ENCODE results near the gene BEAN1.

BEAN1 gene

GRCh38 chr16:66434619-66435430, 7.7 kb downstream of the BEAN1 start:
- H2AFZ ChIP-seq (ENCODE audit: low read depth, low read length): no peak overlapping the region
- no peak overlapping the region for H3K4me3 ChIP-seq (ENCODE audit: low read depth in 1 of 2, low read length in 2 of 2)
- H3K9me3 ChIP-seq (ENCODE audit: insufficient read depth, low read length, severe bottlenecking): no peaks in the 10 kb centered on the region
- TF ChIP-seq CTCF (IDR thresholded peaks at IDR 0.05; ENCODE audit: borderline replicate concordance, extremely low read depth, low read length, poor library complexity, severe bottlenecking) (no peak), EZH2 (IDR thresholded peaks at IDR 0.05; ENCODE audit: borderline replicate concordance, low read depth, low read length, severe bottlenecking) (no peak)
- no peak overlapping the region for H3K9ac ChIP-seq (ENCODE audit: low read depth, low read length)
- H4K20me1 ChIP-seq (ENCODE audit: insufficient read depth, low read length): no peaks in the 10 kb centered on the region
- H3K27me3 ChIP-seq (ENCODE audit: insufficient read depth, low read length, poor library complexity): peaks cover 6% of the 10 kb centered on the region
- no peaks in the 10 kb centered on the region for H3K4me1 ChIP-seq (ENCODE audit: insufficient read depth, low read length)
- no peaks in the 10 kb centered on the region for H3K79me2 ChIP-seq (ENCODE audit: insufficient read depth, low read length)
- no peaks in the 10 kb centered on the region for H3K36me3 ChIP-seq (ENCODE audit: insufficient read depth, low read length)
- no peak for ATAC-seq (ENCODE audit: insufficient read depth, low read depth)
- no peak overlapping the region for H3K4me2 ChIP-seq (ENCODE audit: insufficient read depth, low read length)
- H3K27ac ChIP-seq (ENCODE audit: low read length): no peak overlapping the region
- DNase-seq: no peak

- DNase-seq (no peak), ATAC-seq (ENCODE audit: insufficient read depth, low read depth) (no peak)
- no peaks in the 10 kb centered on the region for H4K20me1 ChIP-seq (ENCODE audit: insufficient read depth, low read length)
- no peak overlapping the region for H3K27ac ChIP-seq (ENCODE audit: low read length)
- peaks cover 5% of the 10 kb centered on the region for H3K27me3 ChIP-seq (ENCODE audit: insufficient read depth, low read length, poor library complexity)
- no peak for TF ChIP-seq EZH2 (IDR thresholded peaks at IDR 0.05; ENCODE audit: borderline replicate concordance, low read depth, low read length, severe bottlenecking)
- no peak for TF ChIP-seq CTCF (IDR thresholded peaks at IDR 0.05; ENCODE audit: borderline replicate concordance, extremely low read depth, low read length, poor library complexity, severe bottlenecking)
- no peak overlapping the region for H3K4me2 ChIP-seq (ENCODE audit: insufficient read depth, low read length)
- no peak overlapping the region for H2AFZ ChIP-seq (ENCODE audit: low read depth, low read length)
- H3K4me3 ChIP-seq (ENCODE audit: low read depth in 1 of 2, low read length in 2 of 2): no peak overlapping the region
- H3K9me3 ChIP-seq (ENCODE audit: insufficient read depth, low read length, severe bottlenecking): no peaks in the 10 kb centered on the region
- no peak overlapping the region for H3K9ac ChIP-seq (ENCODE audit: low read depth, low read length)
- H3K36me3 ChIP-seq (ENCODE audit: insufficient read depth, low read length): no peaks in the 10 kb centered on the region
- H3K4me1 ChIP-seq (ENCODE audit: insufficient read depth, low read length): no peaks in the 10 kb centered on the region
- no peaks in the 10 kb centered on the region for H3K79me2 ChIP-seq (ENCODE audit: insufficient read depth, low read length)
These were observed 8.8 kb downstream of the BEAN1 start for GRCh38 chr16:66435896-66436295.

- Histone ChIP-seq H3K4me2 (ENCODE audit: insufficient read depth, low read length) (no peak overlapping the region), H4K20me1 (ENCODE audit: insufficient read depth, low read length) (no peaks in the 10 kb centered on the region), H3K4me1 (ENCODE audit: insufficient read depth, low read length) (no peaks in the 10 kb centered on the region), H3K4me3 (ENCODE audit: low read depth in 1 of 2, low read length in 2 of 2) (no peak overlapping the region), H3K9me3 (ENCODE audit: insufficient read depth, low read length, severe bottlenecking) (no peaks in the 10 kb centered on the region), H3K27me3 (ENCODE audit: insufficient read depth, low read length, poor library complexity) (peaks cover 3% of the 10 kb centered on the region), H3K36me3 (ENCODE audit: insufficient read depth, low read length) (no peaks in the 10 kb centered on the region), H2AFZ (ENCODE audit: low read depth, low read length) (no peak overlapping the region), H3K27ac (ENCODE audit: low read length) (no peak overlapping the region), H3K9ac (ENCODE audit: low read depth, low read length) (no peak overlapping the region), H3K79me2 (ENCODE audit: insufficient read depth, low read length) (no peaks in the 10 kb centered on the region)
- ATAC-seq (ENCODE audit: insufficient read depth, low read depth) (no peak), DNase-seq (no peak)
- TF ChIP-seq CTCF (IDR thresholded peaks at IDR 0.05; ENCODE audit: borderline replicate concordance, extremely low read depth, low read length, poor library complexity, severe bottlenecking) (no peak), EZH2 (IDR thresholded peaks at IDR 0.05; ENCODE audit: borderline replicate concordance, low read depth, low read length, severe bottlenecking) (no peak)
These were observed 10.4 kb downstream of the BEAN1 start for GRCh38 chr16:66437391-66437945.
